Forelimb muscle (tissue), 1 donor: Measurements from ENCODE around the gene TMOD3. TPM values are rescaled to one million over a fixed set of nuclear protein-coding genes. Genes with fewer than 3 reads are reported as not detected.
"Not testable (repeated sequence)": the region's sequence is repeated elsewhere in the genome, so short reads cannot be mapped to it uniquely, and the experiment has no call there.

ENCODE experiments used
- DNase-seq: peaks from one replicate; pipeline ENCODE4 v3.0.0-alpha.2; 2013; ENCODE audit warnings: low read depth
- polyA plus RNA-seq: library from polyadenylated mRNA; unstranded; fragments of 120-200 nt; gene quantifications from one replicate; pipeline ENCODE4 v1.2.1, GENCODE V29; 2013; ENCODE audit not compliant: insufficient read length

The TMOD3 gene
- 13.3 TPM for polyA plus RNA-seq

- peak; percentile 58 for DNase-seq
Measured at GRCh38 chr15:51829376-51830275, at the start of gene TMOD3. TSS of gene TMOD3 (plus strand) at chr15:51829653. CDS start at chr15:51862885, 33,232 bp downstream.

GRCh38 chr15:51780636-51781035, 48.8 kb upstream of the TMOD3 start:
- no peak for DNase-seq

- DNase-seq: no peak
Measured at GRCh38 chr15:51781506-51781905, 47.9 kb upstream of the TMOD3 start.

- no peak for DNase-seq
Measured at GRCh38 chr15:51782357-51782896, 47.0 kb upstream of the TMOD3 start.

- no peak for DNase-seq
Measured at GRCh38 chr15:51783967-51784366, 45.5 kb upstream of the TMOD3 start.

GRCh38 chr15:51787130-51787529, 42.3 kb upstream of the TMOD3 start:
- DNase-seq: not testable (repeated sequence)

- DNase-seq: not testable (repeated sequence)
Measured at GRCh38 chr15:51792474-51792873, 37.0 kb upstream of the TMOD3 start.

- DNase-seq: peak; percentile 31
Measured at GRCh38 chr15:51793521-51794305, 35.7 kb upstream of the TMOD3 start.

- DNase-seq: no peak
Measured at GRCh38 chr15:51796847-51797401, 32.5 kb upstream of the TMOD3 start.

- no peak for DNase-seq
Measured at GRCh38 chr15:51798281-51798680, 31.2 kb upstream of the TMOD3 start.

- no peak for DNase-seq
Measured at GRCh38 chr15:51799282-51800252, 29.9 kb upstream of the TMOD3 start.

GRCh38 chr15:51801391-51801835, 28.0 kb upstream of the TMOD3 start:
- DNase-seq: no peak

GRCh38 chr15:51802593-51802992, 26.9 kb upstream of the TMOD3 start:
- no peak for DNase-seq

- no peak for DNase-seq
Measured at GRCh38 chr15:51803965-51804364, 25.5 kb upstream of the TMOD3 start.

- DNase-seq: no peak
Measured at GRCh38 chr15:51806123-51806522, 23.3 kb upstream of the TMOD3 start.

- no peak for DNase-seq
Measured at GRCh38 chr15:51809457-51809856, 20.0 kb upstream of the TMOD3 start.

GRCh38 chr15:51812598-51812997, 16.9 kb upstream of the TMOD3 start:
- no peak for DNase-seq

GRCh38 chr15:51814606-51815005, 14.8 kb upstream of the TMOD3 start:
- no peak for DNase-seq

- DNase-seq: no peak
Measured at GRCh38 chr15:51816611-51817010, 12.8 kb upstream of the TMOD3 start.

GRCh38 chr15:51818150-51818549, 11.3 kb upstream of the TMOD3 start:
- DNase-seq: no peak

- DNase-seq: no peak
Measured at GRCh38 chr15:51825698-51826097, 3.8 kb upstream of the TMOD3 start.
